GM19240 (cell line): Measurements from ENCODE around the gene SSBP3.
"Not testable (repeated sequence)": the region's sequence is repeated elsewhere in the genome, so short reads cannot be mapped to it uniquely, and the experiment has no call there.

Experiments used
- DNase-seq: peaks from one replicate; pipeline ENCODE4 v3.0.0; 2011; ENCODE audit warnings: low spot score; ENCODE audit not compliant: insufficient read length

SSBP3 gene

DNA sequence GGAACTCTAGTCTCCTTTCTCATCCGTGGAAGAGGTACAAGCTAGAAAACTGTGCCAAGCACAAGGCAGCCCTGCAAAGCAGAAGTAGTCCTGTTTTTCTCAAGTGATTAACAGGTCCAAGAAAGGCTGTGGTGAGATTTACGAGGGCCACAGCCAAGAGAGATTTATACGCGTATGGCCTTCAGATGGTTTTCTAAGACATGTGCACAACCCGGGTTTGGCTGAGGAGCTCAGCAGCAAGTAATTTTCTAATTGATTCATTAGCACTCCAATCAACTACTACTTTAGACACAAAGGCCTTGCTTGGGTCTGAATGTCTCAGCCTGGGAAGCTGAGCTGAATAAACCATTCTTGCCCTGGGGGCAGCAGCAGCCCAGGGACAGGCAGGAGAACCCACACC, 55.8 kb downstream of the SSBP3 start:
- DNase-seq = no peak

DNA sequence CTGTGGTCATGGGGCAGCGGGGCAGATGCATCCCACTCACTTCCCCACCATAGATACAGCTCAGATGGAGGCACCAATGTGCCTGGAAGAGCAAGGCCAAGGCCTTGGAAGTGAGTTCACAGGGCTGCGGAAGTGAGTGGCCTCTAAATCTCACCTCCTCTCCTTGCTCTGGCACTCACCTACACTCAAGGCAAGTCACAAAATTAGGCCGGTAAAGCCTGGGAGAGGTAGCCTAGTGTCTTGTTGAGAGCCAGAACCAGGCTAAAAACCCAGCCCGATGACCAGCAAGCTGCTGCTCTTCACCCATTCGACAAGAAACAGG, 57.5 kb downstream of the SSBP3 start:
- DNase-seq = no peak

DNA sequence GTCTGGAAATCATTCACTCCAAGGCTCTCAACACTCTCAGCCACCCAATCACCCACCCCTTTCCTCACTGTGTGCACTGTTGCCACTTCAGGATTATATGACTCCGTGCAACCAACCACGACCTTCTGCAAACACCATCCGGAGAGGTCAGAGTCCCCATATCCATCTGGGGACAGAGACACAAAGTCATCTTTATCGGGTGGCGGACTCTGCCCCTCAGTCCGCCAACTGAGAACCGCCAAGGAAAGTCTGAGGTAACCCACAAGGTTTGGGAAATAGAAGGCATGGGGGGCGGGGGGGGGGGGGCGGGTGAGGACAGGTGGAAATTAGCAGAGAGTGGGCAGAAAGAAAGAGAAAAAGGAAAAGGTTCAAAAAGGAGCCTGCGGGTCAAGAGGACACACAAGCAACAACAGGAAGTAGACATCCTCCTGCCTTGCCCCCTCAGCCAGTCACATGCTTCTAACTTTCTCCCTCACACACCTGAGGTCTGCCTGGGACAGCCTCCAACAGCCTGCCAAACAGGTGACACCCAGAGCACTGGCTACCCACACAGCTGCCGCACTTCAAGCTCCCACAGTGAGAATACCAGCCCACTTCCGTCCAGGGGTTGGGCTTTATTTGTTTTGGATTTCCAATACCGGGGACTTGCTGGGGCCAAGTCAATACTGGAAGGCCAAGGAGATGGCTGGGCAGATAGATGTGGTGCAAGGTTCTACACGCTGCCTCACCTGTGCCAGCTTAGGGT, 58.1 kb downstream of the SSBP3 start:
- no peak for DNase-seq

DNA sequence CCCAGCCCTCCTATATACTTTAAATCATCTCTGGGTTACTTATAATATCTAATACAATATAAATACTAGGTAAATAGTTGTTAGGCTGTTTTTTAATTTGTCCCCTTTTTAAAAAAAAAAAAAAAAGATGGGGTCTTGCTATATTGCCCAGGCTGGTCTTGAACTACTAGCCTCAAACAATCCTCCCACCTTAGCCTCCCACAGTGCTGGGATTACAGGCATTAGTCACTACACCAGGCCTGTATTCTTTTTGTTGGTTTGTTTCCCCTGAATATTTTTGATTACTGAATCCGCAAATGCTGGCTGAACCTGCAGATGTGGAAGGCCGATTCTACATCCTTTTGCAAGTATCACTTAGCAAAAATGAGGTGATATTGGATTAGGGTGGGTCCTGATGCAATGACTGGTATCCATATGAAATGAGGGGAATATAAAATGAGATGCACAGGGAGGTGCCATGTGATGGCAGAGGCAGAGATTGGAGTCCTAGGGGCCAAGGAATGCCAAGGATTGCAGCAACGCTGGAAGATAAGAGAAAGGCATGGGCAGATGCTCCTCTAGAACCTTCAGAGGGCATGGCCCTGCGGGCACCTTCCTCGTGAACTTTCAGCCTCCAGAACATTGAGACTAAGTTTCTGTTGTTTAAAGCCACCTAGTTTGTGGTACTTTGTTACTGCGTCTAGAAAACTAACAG, 58.8 kb downstream of the SSBP3 start:
- DNase-seq = no peak

DNA sequence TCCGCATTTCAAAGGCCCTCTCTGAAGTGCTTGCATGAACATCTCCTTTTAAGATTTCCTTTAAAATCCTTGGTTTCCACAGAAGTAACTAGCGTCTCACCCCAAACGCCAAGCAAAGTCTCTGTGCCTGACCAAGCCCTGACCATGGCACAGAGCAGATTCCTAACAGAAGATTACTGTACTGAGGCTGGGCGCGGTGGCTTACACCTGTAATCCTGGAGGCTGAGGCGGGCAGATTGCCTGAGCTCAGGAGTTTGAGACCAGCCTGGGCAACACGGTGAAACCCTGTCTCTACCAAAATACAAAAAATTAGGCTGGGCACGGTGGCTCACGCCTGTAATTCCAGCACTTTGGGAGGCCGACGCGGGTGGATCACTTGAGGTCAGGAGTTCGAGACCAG, 60.6 kb downstream of the SSBP3 start:
- DNase-seq = not testable (repeated sequence)

DNA sequence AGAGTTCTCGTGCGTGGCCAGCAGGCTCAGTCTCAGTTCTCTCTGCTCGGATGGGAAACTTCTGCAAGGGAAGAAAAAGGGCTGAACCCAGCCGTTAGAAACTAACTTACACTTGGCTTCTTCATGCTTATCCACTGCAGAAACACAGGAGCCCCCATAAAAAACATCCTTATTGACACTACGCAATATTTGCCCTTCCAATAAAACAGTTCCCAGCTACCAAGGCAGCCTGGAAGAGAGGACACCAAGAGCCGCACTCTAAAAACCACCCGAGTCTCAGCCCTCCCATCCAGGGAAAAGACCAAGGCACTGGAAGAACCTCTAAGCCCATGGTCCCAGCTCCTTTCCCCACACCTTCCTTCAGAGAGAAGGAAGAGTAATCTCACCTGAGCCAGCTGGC, 61.1 kb downstream of the SSBP3 start:
- DNase-seq = no peak

DNA sequence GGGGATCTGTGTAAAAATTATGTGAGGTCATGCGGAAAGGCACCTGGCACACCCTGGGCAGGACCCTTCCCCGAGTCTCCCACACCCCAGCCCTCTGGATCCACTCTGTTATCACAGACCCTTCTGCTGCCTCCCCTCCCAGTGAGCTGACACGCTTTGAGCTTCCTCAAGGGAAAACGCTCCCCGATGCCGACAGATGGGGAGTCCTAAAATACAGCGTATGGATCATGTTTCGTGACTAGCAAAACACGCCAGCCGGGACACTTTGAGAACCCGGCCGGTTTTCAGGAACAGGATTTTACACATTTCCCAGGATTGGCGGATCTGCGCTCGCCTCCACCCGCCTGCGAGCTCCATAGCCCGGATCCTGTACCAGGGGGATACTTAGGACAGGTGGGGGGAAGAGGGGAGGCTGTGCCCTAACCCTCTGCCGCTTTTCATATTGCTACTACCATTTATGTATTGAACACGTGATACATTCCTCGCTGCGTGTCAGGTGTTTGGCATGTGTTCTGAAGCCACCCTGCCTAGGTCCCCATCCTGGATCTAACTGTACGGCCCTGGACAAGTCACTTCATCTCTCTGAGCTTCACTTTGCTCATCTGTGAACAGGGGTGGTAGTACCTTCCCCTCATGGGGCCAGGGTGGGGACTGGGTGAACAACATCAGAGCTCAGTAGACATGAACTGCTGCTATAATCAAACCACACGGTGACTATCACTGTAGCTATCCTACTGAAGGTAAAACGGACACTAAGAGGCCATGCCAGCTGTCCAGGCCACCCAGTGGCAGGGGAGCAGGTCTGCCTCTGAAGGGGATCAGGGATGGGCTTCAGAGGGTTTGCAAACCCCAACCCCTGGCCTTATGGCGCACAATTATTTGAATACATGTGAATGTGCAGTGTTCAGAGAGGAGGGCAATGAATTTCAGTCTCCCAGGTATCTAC, 63.2 kb downstream of the SSBP3 start:
- no peak for DNase-seq

DNA sequence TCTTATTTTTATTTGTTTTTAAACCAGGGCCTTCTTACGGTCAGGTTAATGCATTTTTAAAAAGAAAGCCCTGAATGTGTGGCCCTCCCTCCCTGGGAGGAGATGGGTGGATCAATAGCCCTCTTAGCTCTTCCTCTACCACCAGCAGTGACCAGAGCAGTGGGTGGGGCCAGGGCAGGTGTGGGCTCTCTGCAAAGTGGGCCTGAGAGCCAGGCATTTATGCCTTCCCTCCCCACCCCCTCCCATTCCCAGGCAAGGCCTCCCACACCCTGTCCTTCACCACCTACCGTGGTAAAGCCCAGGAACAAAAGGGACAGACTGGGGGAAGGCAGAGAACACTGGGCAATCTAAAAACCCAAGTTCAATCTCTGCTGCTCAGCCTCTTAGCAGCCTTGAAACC, 63.9 kb downstream of the SSBP3 start:
- DNase-seq = no peak

DNA sequence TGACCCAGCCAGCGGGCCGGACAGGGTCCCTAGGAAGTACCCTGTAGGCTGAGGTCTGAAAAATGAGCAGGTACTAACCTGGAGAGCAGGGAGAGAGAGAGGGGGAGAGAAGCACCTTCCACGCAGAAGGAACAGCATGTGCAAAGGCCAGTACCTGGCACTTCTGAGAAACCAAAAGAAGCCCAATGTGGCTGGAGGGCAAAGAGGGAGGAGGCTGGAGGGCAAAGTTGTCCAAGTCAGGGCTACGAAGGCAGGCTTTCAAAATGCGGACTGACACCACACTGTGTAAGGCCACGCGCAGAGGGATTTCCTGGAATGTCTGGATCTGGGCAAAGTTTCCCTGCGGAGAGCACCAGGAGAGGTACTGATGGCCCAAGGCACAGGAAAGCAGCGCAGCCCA, 64.4 kb downstream of the SSBP3 start:
- no peak for DNase-seq

DNA sequence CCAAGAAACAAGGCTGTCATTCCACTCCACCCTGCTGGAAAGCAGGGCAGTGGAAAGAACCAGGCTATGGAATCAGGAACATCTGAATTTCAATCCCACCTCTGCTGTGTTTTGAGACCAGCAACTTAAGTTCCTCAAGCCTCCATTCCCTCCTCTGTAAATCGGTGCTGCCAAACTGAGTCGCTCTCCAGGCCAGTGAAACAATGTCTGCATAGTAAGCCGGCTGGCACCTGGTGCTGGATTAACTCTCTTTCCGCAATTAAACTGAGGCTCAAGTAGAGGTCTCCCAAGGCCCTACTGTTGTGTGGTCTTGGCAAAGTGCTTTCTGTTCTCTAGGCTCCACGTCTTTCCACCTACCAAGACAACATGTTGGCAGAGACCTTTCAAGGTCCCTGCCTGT, 65.3 kb downstream of the SSBP3 start:
- DNase-seq = no peak

DNA sequence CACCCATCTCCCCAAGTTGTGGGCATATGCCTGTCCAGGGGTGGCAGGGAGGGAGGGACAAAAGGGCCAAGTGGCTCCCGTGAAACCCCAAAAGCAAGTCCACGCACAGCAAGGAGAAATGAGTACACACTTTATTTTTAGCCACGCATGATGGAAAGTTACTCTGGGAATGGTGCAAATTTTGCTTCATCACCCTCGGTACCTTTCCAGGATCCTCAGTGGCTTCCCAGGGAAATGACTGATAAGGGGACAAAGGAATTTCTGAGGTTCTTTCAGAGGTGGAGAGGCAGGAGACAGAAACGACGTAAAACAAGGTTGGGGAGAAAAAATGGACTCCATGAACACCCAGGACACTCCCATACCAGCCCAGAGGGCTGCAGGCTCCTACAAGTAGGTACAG, 65.8 kb downstream of the SSBP3 start:
- DNase-seq = no peak

DNA sequence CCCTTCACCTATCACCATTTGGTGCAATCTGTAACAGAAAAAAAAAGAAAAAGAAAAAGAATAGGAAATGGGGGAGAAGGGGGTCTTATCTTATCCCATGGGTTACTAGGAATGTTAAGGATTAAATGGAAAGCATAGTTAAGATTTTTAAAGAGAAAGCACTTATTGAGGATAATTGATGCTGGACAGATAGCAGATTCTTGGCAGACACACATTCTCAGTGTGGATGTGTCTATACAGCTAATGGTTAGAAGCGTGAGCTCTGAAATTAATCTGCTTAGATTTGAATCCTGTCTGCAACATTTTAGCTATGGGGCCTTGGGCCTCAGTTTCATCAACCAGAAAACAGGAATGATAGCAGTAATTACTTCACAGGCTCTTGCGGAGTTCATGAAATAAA, 67.1 kb downstream of the SSBP3 start:
- no peak for DNase-seq

DNA sequence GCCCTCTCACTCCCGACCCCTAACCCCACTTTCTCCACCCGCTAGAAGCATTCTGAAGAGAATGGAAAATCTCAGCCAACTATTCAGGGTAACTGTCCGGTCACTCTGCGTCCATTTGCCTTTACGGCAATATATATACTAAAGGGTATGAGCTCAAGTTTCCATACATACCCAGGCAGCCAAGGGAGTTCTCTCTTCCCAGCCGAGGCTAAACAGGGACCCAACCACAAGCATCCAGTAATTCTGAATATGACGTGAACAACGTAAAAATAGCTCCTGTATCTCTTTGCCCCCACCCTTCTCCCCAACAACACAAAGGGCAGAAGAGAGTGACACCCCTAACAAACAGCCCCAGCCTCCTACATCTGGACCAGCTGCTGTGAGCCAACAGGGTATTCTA, 67.7 kb downstream of the SSBP3 start:
- DNase-seq = no peak

DNA sequence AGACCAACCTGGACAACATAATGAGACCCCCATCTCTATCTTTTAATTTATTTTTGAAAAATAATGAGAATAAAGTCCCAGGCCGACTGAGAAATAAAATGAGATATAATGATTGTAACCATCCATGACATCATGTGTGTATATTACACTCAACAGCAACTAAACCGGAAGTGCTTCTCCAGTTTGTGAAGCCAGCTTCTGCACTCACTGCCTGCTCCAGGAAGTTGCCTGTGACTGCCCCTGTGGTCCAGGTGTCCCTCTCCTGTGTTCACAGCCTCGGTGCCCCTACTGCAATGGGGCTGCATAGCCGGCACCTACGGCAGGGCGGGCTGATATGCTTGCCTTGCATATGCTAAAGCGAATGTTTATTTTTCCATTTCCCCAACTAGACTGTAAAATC, 68.3 kb downstream of the SSBP3 start:
- no peak for DNase-seq

DNA sequence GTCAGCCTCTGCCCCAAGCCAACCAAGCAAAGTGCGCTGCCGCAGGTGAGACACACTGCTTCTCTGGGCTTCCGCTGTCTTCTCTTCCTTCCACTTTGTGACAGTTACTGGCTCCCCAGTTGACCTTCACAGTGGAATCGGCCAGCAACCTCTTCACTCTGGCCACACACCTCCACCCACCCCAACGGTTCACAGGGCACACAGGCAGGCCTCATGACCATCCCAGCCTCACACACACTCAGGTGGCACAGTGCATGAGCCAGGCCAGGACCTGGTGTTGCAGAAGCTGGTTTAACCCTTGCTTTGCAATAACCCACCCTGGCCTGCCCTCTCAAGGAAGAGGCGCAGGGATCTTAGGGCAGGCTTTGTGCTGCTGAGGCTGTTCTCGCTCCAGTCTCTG, 69.2 kb downstream of the SSBP3 start:
- no peak for DNase-seq

DNA sequence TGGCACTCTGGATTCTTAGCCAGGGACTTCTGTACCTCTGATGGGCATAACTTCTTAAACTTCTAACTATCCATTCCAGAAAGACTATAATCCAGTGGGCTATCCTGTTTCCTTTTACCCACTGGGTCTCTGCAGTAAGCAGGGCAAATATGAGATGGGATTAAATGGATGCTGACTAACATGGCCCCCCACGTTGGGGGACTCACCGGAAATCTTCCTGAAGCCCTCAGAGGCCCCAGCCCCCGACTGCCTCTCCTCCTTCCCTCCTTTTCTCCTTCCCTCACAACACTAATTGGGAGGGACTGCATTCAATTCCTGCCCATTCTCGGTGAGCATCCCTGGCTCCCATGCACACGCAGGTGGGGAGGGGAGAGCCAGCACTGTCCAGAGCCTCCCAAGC, 70.1 kb downstream of the SSBP3 start:
- DNase-seq = no peak

DNA sequence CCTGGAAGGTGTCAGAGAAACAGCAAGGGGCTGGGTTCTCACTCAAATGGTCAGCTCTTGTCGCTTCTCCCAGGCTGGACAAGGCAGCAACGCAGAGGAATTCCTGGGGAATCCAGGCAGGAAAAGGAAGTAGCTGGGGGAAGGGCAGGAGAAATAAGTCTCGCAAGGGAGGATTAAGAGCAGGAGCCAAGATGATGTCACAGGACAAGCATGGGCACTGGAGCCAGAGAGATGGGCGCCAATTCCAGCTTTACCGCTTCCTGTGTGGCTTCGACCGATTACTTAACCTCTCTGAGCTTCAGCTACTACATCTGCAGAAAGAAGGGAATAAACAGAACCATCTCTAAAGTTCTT, 70.5 kb downstream of the SSBP3 start:
- no peak for DNase-seq

DNA sequence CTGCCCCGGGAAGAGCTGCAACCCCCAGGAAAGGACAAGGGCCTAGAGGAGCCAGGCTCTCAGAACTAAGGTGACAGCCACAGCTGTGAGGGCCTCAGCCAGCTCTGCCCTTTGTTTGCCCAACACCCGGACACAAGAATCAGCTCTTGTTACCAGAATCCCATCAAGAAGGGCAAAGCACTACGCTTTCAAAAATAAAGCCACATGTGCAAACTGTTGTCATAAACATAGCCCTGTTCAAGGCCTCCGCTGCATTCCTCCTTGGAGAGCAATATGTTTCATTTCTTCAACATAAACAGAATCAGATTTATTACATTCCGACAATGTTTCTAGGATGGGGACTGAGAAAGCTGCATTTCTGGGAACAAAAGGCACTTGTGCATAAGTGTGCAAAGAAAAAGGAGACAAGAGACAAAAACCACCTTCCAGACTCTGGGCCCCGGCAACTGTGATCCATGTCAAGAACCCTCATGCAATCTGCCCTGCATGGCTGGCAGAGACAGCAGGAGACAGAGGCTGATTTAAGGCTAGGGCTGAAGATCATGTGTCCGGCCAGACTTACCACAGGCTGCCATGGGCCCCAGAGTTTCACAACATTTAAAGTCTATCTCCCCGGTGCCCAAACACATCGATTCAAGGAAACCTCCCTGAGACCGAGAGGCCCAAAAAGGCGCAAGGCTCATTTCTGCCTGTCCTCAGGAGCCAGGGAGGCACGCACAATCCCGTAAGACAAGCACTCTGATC, 71.0 kb downstream of the SSBP3 start:
- DNase-seq = no peak

DNA sequence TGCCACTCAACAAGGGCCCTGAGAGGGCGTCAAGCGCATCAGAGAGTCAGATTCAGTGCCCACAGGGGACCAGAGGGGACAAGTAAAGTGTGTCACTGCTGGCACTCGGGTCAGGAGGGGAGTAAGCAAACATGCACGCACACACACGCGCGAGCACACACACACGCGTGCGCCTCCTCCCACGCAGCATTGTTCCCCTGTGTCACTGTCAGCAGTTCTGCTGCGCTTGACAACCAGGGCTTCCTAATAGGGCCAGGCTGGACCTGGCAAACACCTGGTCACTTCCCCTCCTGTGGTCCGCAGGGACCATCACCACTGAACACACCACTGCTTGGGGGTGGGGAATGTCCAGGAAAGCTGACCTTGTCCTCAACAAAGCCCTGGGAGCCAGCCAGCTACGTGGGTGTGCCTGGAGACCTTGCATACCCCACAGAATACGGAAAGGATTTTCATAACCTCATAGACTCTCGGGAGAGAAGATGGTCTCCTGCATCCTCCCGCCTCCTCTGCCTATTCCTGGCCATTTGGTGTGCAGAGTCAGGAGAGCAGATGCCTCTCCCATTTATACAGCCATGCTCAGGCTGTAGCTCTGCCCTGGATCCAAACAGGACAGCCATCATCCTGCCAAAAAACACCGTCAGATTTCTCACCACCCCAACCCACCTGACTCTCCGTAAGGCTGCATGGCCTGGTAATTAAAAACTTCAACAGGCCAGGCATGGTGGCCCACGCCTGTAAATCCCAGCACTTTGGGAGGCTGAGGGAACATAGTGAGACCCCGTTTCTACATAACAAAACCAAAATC, 73.2 kb downstream of the SSBP3 start:
- DNase-seq = no peak

DNA sequence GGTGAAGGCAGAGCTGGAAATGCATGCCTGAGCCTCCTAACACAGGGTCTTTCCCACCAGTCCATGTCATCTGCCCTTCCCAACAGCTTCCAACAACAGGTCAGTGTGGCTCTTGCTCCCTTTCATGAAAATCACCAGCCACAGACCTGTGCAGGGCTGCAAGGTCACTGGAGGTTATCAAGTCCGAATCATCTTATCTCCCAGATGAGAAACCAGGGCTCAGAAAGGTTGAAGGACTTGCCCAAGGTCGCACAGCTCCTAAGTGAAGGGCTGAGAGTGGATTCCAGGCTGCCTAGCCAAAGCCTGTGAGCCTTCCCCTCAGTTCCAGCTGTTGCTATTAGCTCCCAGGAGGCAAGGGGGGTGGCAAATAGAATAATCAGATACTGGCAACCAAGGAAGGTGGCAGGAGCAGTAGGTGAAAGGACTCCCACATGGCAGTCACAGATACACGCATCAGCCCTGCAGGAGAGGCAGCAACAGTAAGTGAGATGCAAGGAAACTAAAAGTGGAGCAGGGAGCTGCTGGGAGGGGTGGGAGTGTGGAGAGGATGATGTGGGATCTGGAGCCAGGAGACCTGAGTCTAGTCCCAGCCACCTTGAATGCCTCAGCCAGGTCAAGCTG, 74.2 kb downstream of the SSBP3 start:
- DNase-seq = no peak
